HEK293 (cell line): ENCODE results near the gene XRN2.

Experiments used
- RBAK ChIP-seq: fragments of 450-650 bp; formaldehyde crosslinking; IDR thresholded peaks from 2 replicates; pipeline ENCODE4 v1.5.1; 2016; ENCODE audit warnings: missing biosample characterization, missing genetic modification characterization
- ZBTB7A ChIP-seq: fragments of 450-650 bp; formaldehyde crosslinking; IDR thresholded peaks from 2 replicates; pipeline ENCODE4 v1.5.1; 2016; ENCODE audit warnings: low read depth, missing biosample characterization, missing genetic modification characterization
- ZNF114 ChIP-seq: fragments of 450-650 bp; formaldehyde crosslinking; IDR thresholded peaks from 2 replicates; pipeline ENCODE4 v1.5.0; 2017; ENCODE audit warnings: missing biosample characterization, missing genetic modification characterization
- ZNF121 ChIP-seq: fragments of 450-650 bp; formaldehyde crosslinking; IDR thresholded peaks from 2 replicates; pipeline ENCODE4 v1.5.1; 2016; ENCODE audit warnings: missing biosample characterization, missing genetic modification characterization
- TF ChIP-seq, protein P1 (sequence below): fragments of 450-650 bp; formaldehyde crosslinking; IDR thresholded peaks from 2 replicates; pipeline ENCODE4 v1.5.1; 2016; ENCODE audit warnings: missing biosample characterization, missing genetic modification characterization
- TF ChIP-seq, protein P2 (sequence below): fragments of 450-650 bp; formaldehyde crosslinking; IDR thresholded peaks from 2 replicates; pipeline ENCODE4 v1.5.1; 2016; ENCODE audit warnings: missing biosample characterization, missing genetic modification characterization

DNA sequence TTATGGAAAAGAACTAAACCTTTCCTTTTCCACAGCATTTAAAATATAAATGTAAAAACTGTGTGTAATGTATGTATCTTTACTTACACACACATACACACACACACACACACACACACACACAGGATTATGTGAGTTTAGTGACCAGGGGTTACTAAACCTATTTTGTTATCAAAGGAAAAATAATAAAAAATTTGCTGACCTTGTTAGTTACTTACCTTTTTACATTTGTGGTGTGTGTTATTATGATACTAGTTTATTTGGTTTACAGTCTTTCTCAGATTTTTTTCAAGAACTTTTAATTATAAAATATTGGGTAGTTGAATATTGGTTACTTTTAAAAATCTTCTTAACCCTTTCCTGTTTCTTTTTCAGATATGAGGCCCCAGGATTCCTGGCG lies 78.5 kb downstream of the XRN2 start:
- TF ChIP-seq ZBTB7A (tag by site-specific recombination) (no peak), ZNF114 (no peak), ZNF121 (no peak), RBAK (no peak)
- TF ChIP-seq, protein P1, sequence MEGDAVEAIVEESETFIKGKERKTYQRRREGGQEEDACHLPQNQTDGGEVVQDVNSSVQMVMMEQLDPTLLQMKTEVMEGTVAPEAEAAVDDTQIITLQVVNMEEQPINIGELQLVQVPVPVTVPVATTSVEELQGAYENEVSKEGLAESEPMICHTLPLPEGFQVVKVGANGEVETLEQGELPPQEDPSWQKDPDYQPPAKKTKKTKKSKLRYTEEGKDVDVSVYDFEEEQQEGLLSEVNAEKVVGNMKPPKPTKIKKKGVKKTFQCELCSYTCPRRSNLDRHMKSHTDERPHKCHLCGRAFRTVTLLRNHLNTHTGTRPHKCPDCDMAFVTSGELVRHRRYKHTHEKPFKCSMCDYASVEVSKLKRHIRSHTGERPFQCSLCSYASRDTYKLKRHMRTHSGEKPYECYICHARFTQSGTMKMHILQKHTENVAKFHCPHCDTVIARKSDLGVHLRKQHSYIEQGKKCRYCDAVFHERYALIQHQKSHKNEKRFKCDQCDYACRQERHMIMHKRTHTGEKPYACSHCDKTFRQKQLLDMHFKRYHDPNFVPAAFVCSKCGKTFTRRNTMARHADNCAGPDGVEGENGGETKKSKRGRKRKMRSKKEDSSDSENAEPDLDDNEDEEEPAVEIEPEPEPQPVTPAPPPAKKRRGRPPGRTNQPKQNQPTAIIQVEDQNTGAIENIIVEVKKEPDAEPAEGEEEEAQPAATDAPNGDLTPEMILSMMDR (tag by site-specific recombination), result no peak
- TF ChIP-seq, protein P2, sequence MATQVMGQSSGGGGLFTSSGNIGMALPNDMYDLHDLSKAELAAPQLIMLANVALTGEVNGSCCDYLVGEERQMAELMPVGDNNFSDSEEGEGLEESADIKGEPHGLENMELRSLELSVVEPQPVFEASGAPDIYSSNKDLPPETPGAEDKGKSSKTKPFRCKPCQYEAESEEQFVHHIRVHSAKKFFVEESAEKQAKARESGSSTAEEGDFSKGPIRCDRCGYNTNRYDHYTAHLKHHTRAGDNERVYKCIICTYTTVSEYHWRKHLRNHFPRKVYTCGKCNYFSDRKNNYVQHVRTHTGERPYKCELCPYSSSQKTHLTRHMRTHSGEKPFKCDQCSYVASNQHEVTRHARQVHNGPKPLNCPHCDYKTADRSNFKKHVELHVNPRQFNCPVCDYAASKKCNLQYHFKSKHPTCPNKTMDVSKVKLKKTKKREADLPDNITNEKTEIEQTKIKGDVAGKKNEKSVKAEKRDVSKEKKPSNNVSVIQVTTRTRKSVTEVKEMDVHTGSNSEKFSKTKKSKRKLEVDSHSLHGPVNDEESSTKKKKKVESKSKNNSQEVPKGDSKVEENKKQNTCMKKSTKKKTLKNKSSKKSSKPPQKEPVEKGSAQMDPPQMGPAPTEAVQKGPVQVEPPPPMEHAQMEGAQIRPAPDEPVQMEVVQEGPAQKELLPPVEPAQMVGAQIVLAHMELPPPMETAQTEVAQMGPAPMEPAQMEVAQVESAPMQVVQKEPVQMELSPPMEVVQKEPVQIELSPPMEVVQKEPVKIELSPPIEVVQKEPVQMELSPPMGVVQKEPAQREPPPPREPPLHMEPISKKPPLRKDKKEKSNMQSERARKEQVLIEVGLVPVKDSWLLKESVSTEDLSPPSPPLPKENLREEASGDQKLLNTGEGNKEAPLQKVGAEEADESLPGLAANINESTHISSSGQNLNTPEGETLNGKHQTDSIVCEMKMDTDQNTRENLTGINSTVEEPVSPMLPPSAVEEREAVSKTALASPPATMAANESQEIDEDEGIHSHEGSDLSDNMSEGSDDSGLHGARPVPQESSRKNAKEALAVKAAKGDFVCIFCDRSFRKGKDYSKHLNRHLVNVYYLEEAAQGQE, result no peak
